Testis (tissue), 2 donors: ENCODE measurements around the gene ARHGAP32.

Source experiments
- POLR2A ChIP-seq: fragments of 450-650 bp; IDR thresholded peaks from one replicate; pipeline ENCODE4 v1.6.1; 2017; ENCODE audit warnings: antibody characterized with exemption, mild to moderate bottlenecking, moderate library complexity
- TF ChIP-seq, protein P1 (sequence below), 3 experiments: fragments of 450-650 bp in 2 of 3; fragments of 200-600 bp in 1 of 3; sonication (generic) in 1 of 3; IDR thresholded peaks; one replicate each; pipeline ENCODE4 v1.5.1; 2016 to 2019; ENCODE audit warnings: antibody characterized with exemption in 3 of 3, mild to moderate bottlenecking in 2 of 3, moderate library complexity in 1 of 3

DNA sequence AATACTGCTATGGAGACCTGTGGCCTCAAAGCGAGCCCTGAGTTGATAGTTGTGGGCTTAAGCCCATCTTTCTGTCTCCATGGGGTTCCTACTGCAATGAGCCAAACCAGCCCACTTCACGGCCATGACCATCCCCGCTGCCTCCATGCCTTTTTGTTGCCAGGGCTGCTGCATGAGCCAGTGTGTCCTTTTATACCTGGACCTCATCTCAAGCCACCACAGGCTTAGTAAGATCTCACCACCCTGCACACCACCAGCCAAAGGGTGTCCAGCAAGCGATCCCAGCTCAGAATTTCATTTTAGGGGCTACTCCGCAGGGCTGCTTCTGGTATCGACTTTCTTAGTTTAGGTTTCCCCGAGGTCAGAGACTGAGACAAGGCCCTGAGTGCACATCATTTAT lies 257.8 kb downstream of the ARHGAP32 start:
- TF ChIP-seq, protein P1, sequence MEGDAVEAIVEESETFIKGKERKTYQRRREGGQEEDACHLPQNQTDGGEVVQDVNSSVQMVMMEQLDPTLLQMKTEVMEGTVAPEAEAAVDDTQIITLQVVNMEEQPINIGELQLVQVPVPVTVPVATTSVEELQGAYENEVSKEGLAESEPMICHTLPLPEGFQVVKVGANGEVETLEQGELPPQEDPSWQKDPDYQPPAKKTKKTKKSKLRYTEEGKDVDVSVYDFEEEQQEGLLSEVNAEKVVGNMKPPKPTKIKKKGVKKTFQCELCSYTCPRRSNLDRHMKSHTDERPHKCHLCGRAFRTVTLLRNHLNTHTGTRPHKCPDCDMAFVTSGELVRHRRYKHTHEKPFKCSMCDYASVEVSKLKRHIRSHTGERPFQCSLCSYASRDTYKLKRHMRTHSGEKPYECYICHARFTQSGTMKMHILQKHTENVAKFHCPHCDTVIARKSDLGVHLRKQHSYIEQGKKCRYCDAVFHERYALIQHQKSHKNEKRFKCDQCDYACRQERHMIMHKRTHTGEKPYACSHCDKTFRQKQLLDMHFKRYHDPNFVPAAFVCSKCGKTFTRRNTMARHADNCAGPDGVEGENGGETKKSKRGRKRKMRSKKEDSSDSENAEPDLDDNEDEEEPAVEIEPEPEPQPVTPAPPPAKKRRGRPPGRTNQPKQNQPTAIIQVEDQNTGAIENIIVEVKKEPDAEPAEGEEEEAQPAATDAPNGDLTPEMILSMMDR (IDR thresholded peaks at IDR 0.05) = no peak
- TF ChIP-seq POLR2A = no peak
